Common myeloid progenitor, CD34-positive (primary cell): ENCODE results near the gene STAC3.

Experiments
- CTCF ChIA-PET: fragments of 350-600 bp; sonication (Branson Sonifier 250); formaldehyde crosslinking; loops from one replicate; lab custom pipeline; 2021; ENCODE audit warnings: antibody characterized with exemption; lab: Charles Lee
- POLR2A ChIA-PET: fragments of 350-600 bp; sonication (Branson Sonifier 250); formaldehyde crosslinking; loops from one replicate; lab custom pipeline; 2021; ENCODE audit warnings: antibody characterized with exemption; lab: Charles Lee
- DNase-seq, 3 donors: peaks; one replicate each; pipeline versions ENCODE4 v3.0.0 to v3.0.0-alpha.2; 2013
- H3K27ac ChIP-seq, 2 experiments: 1 replicate in 1 of 2; 2 replicates in 1 of 2; pipeline ENCODE4 v1.7.0; 2013; ENCODE audit warnings: inconsistent platforms in 2 of 2, low read length in 2 of 2, mild to moderate bottlenecking in 2 of 2, low read depth in 1 of 2, moderate library complexity in 1 of 2; ENCODE audit not compliant: severe bottlenecking in 2 of 2, insufficient read depth in 1 of 2, poor library complexity in 1 of 2
- H3K27me3 ChIP-seq, 5 experiments: replicated peaks in 2 of 5; 1 replicate in 3 of 5; 2 replicates in 2 of 5; pipeline versions ENCODE4 v1.6.1 to v1.7.0; 2013; ENCODE audit warnings: low read length in 4 of 5, mild to moderate bottlenecking in 2 of 5, moderate library complexity in 2 of 5, inconsistent platforms in 1 of 5; ENCODE audit not compliant: insufficient read depth in 5 of 5, control insufficient read depth in 4 of 5
- H3K36me3 ChIP-seq, 4 experiments: 1 replicate in 2 of 4; 2 replicates in 2 of 4; pipeline versions ENCODE4 v1.6.1 to v1.7.0; 2013; ENCODE audit warnings: low read length in 3 of 4, control low read depth in 1 of 4, mild to moderate bottlenecking in 1 of 4; ENCODE audit not compliant: control insufficient read depth in 4 of 4, insufficient read depth in 4 of 4
- H3K4me1 ChIP-seq, 4 experiments: 1 replicate in 3 of 4; 2 replicates in 1 of 4; pipeline versions ENCODE4 v1.6.1 to v1.7.1; 2013; ENCODE audit warnings: low read length in 3 of 4, mild to moderate bottlenecking in 3 of 4, control low read depth in 1 of 4, inconsistent platforms in 1 of 4, moderate library complexity in 1 of 4; ENCODE audit not compliant: control insufficient read depth in 4 of 4, insufficient read depth in 4 of 4; ENCODE audit errors: control extremely low read depth in 1 of 4
- H3K4me3 ChIP-seq, 7 experiments: 1 replicate in 4 of 7; 2 replicates in 3 of 7; pipeline versions ENCODE4 v1.5.1 to v1.7.0; 2013; ENCODE audit warnings: mild to moderate bottlenecking in 7 of 7, low read length in 6 of 7, moderate library complexity in 6 of 7, inconsistent platforms in 2 of 7, low read depth in 2 of 7, control low read depth in 1 of 7; ENCODE audit not compliant: insufficient read depth in 4 of 7, control insufficient read depth in 1 of 7; ENCODE audit errors: extremely low read depth in 1 of 7
- H3K9me3 ChIP-seq, 5 experiments: 1 replicate in 4 of 5; 2 replicates in 1 of 5; pipeline versions ENCODE4 v1.6.1 to v1.7.1; 2013; ENCODE audit warnings: low read length in 4 of 5, mild to moderate bottlenecking in 2 of 5, inconsistent platforms in 1 of 5, low read depth in 1 of 5, moderate library complexity in 1 of 5; ENCODE audit not compliant: control insufficient read depth in 4 of 5, insufficient read depth in 2 of 5; ENCODE audit errors: control extremely low read depth in 1 of 5
- WGBS: methylation state at CpG from one replicate; pipeline ENCODE4 v1.1.5; 2013; ENCODE audit not compliant: insufficient coverage; 5-methylcytosine and 5-hydroxymethylcytosine counted together

Gene STAC3

GRCh38 chr12:57195186-57195585, 55.8 kb downstream of the STAC3 start:
- Histone ChIP-seq H3K4me3 (no peak overlapping the region), H3K27me3 (no peaks in the 10 kb centered on the region), H3K4me1 (peaks cover 0 to 3% (median 0%) of the 10 kb centered on the region in 4 experiments), H3K9me3 (no peaks in the 10 kb centered on the region), H3K27ac (no peak overlapping the region), H3K36me3 (no peaks in the 10 kb centered on the region)
- 93% methylated on average over 16 of the region's 19 CpGs for WGBS
- ChIA-PET CTCF (interaction anchor here (0.9 to 18.6 kb wide), 3 partner anchors 11 to 71 kb away, joined by 3 to 350 read pairs (median 38); partner anchors contain the start of gene LRP1), POLR2A (no interaction called here)
- no peak for DNase-seq

- no peaks in the 10 kb centered on the region for H3K9me3 ChIP-seq
- WGBS: 96% methylated on average over 15 of the region's 18 CpGs
- ChIA-PET CTCF (interaction anchor here (1.8 to 18.6 kb wide), 3 partner anchors 20 to 70 kb away, joined by 4 to 350 read pairs (median 7); partner anchors contain the start of gene LRP1), POLR2A (no interaction called here)
- DNase-seq: no peak
- H3K4me3 ChIP-seq: no peak overlapping the region
- H3K27ac ChIP-seq: no peak overlapping the region
- no peaks in the 10 kb centered on the region for H3K27me3 ChIP-seq
- no peaks in the 10 kb centered on the region for H3K36me3 ChIP-seq
- H3K4me1 ChIP-seq: peaks cover 0 to 7% (median 4%) of the 10 kb centered on the region in 4 experiments
Measured at GRCh38 chr12:57194253-57194652, 56.7 kb downstream of the STAC3 start.

GRCh38 chr12:57193706-57194245, 57.2 kb downstream of the STAC3 start:
- no peak for DNase-seq
- no peak overlapping the region for H3K4me3 ChIP-seq
- peaks cover 0 to 7% (median 4%) of the 10 kb centered on the region in 4 experiments for H3K4me1 ChIP-seq
- H3K27ac ChIP-seq: no peak overlapping the region
- POLR2A ChIA-PET: no interaction called here
- 97% methylated on average over 18 of the region's 19 CpGs for WGBS
- H3K27me3 ChIP-seq: no peaks in the 10 kb centered on the region
- H3K9me3 ChIP-seq: no peaks in the 10 kb centered on the region
- H3K36me3 ChIP-seq: no peaks in the 10 kb centered on the region
- CTCF ChIA-PET: interaction anchor here (1.8 to 18.6 kb wide), 3 partner anchors 20 to 70 kb away, joined by 4 to 350 read pairs (median 7); partner anchors contain the start of gene LRP1
